PFSK-1 (cell line): ENCODE measurements around the gene NUP43.
A peak's percentile ranks its signal among the peaks of the same experiment; 100 is the strongest.

Experiments
- FOXP2 ChIP-seq: optimal IDR thresholded peaks from 2 replicates; pipeline ENCODE3; 2011; ENCODE audit warnings: borderline replicate concordance, control low read depth, inconsistent platforms; ENCODE audit not compliant: insufficient read depth; ENCODE audit errors: extremely low read length, extremely low read depth
- POLR2AphosphoS5 ChIP-seq: IDR thresholded peaks from 2 replicates; pipeline ENCODE4 v1.6.1; 2012; ENCODE audit warnings: low read depth, mild to moderate bottlenecking, control low read depth, low read length, moderate library complexity
- SIN3A ChIP-seq: IDR thresholded peaks from 2 replicates; pipeline ENCODE4 v1.6.1; 2012; ENCODE audit warnings: mild to moderate bottlenecking, low read length, moderate library complexity, borderline replicate concordance; ENCODE audit not compliant: insufficient read depth
- TAF1 ChIP-seq: IDR thresholded peaks from 2 replicates; pipeline ENCODE4 v1.6.1; 2012; ENCODE audit warnings: low read length, control low read depth, borderline replicate concordance; ENCODE audit not compliant: insufficient read depth
- TF ChIP-seq, protein P1 (sequence below), 2 experiments: IDR thresholded peaks; 2 replicates each; pipeline versions ENCODE4 v1.6.1 to v1.8.0; 2011 to 2012; ENCODE audit warnings: low read depth in 2 of 2, low read length in 2 of 2, control low read depth in 1 of 2, inconsistent platforms in 1 of 2, mild to moderate bottlenecking in 1 of 2, moderate library complexity in 1 of 2; ENCODE audit not compliant: insufficient read depth in 1 of 2

NUP43 gene

GRCh38 chr6:149750136-149750609, 3.8 kb upstream of the NUP43 start:
- TF ChIP-seq FOXP2: no peak
- TF ChIP-seq, protein P1, sequence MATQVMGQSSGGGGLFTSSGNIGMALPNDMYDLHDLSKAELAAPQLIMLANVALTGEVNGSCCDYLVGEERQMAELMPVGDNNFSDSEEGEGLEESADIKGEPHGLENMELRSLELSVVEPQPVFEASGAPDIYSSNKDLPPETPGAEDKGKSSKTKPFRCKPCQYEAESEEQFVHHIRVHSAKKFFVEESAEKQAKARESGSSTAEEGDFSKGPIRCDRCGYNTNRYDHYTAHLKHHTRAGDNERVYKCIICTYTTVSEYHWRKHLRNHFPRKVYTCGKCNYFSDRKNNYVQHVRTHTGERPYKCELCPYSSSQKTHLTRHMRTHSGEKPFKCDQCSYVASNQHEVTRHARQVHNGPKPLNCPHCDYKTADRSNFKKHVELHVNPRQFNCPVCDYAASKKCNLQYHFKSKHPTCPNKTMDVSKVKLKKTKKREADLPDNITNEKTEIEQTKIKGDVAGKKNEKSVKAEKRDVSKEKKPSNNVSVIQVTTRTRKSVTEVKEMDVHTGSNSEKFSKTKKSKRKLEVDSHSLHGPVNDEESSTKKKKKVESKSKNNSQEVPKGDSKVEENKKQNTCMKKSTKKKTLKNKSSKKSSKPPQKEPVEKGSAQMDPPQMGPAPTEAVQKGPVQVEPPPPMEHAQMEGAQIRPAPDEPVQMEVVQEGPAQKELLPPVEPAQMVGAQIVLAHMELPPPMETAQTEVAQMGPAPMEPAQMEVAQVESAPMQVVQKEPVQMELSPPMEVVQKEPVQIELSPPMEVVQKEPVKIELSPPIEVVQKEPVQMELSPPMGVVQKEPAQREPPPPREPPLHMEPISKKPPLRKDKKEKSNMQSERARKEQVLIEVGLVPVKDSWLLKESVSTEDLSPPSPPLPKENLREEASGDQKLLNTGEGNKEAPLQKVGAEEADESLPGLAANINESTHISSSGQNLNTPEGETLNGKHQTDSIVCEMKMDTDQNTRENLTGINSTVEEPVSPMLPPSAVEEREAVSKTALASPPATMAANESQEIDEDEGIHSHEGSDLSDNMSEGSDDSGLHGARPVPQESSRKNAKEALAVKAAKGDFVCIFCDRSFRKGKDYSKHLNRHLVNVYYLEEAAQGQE (IDR thresholded peaks at IDR 0.05; ENCODE audit: insufficient read depth in 1 of 2, low read depth in 2 of 2, low read length in 2 of 2): peak; percentile 44 to 76; a peak in 2 of 4 replicates
- TF ChIP-seq TAF1: no peak
- TF ChIP-seq SIN3A: peak; percentile 82; the same call in 1 of the 2 replicates
- TF ChIP-seq POLR2AphosphoS5: no peak; the same call in 1 of the 2 replicates

DNA sequence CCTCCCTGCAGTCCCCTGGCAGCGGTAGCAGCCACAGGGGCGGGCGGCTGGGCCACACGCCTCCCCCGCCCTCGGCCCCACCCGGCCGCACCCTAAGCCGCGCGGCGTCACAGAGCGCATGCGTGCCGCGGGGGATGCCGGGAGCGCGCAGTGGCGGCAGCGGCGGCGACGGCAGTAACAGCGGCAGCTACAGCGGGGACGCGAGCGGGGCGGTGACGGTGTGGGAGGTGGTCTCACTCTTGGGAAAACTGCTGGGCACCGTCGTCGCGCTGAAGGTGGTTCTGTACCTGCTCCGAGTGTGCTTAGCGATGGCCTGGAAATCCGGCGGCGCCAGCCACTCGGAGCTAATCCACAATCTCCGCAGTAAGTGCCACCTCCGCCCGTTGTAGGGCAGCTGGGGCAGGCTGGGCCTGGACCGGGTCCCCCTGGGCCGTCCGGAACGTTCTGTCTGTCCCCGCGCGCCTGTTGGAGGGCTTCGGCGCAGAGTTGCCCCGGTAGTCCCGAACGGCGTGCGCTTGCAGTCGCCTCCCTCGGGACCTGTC, 3.3 kb upstream of the NUP43 start, which contains the start of gene PCMT1:
PCMT1 (plus strand) TSS at position 148 of the 542 bp plus-strand sequence; CDS start at position 309, 161 bp downstream.
- TF ChIP-seq, protein P1 (IDR thresholded peaks at IDR 0.05; ENCODE audit: insufficient read depth in 1 of 2, low read depth in 2 of 2, low read length in 2 of 2): 0 out of 4 replicates have a peak, but pooled peaks of 1 of the 2 experiments have one; percentile 36
- peak; percentile 84; the same call in 1 of the 2 replicates for TF ChIP-seq TAF1
- TF ChIP-seq SIN3A: 0 out of 2 replicates have a peak, but pooled peaks have one; percentile 73
- TF ChIP-seq FOXP2: peak; percentile 23
- TF ChIP-seq POLR2AphosphoS5: peak; percentile 89

DNA sequence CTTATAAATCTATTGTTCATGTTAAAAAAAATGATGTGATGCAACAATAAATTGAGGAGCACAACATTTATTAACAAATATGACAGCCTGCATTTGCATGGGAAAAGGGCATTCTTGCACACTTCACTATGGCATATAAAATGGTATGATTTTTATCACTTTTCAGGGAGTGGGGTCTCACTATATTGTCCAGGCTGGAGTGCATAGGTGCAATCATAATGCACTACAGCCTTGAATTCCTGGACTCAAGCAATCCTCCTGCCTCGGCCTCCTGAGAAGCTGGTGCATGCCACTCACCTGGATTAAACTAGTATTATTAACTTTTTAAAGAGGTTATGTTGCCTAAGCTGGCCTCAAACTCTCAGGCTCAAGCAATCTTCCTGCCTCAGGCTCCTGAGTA, 11.4 kb downstream of the NUP43 start:
- TF ChIP-seq TAF1 (no peak), FOXP2 (no peak), POLR2AphosphoS5 (no peak), SIN3A (no peak)
- TF ChIP-seq, protein P1 (IDR thresholded peaks at IDR 0.05; ENCODE audit: insufficient read depth in 1 of 2, low read depth in 2 of 2, low read length in 2 of 2): no peak

DNA sequence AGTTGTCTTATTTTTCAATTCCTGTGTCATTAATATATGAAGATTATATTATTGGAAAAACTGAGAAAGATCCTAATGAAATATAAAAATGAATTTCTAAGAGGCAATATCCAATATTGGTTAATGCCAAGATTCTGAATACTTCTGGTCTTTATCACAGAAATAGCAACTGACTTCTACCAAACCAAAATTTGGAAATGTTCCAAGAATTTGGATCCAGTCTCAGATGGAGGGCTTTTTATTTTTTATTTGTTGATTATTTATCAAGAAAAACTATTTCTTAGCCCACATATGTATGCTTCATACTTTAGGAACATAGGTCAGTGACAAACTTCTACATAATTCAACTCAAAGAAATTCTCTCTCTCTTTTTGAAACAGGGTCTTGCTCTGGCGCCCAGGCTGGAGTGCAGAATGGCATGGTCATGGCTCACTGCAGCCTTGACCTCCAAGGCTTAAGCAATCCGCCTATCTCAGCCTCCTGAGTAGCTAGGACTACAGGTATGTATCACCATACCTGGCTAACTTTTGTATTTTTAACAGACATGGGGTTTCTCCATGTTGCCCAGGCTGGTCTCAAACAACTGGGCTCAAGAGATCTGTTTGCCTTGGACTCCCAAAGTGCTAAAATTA, 13.1 kb downstream of the NUP43 start:
- TF ChIP-seq, protein P1 (IDR thresholded peaks at IDR 0.05; ENCODE audit: insufficient read depth in 1 of 2, low read depth in 2 of 2, low read length in 2 of 2): no peak
- TF ChIP-seq TAF1 (no peak), POLR2AphosphoS5 (no peak), SIN3A (no peak), FOXP2 (no peak)
